GM12891 (cell line): ENCODE measurements around the gene CENPE.

Experiments
- DNase-seq: peaks from one replicate; pipeline ENCODE4 v3.0.0; 2011; ENCODE audit warnings: low spot score; ENCODE audit not compliant: insufficient read length
- FAIRE-seq: peaks from 2 replicates; lab custom pipeline; 2011; peaks lifted over from hg19 to GRCh38; lab: Jason Lieb, UNC
- PAX5 ChIP-seq: IDR thresholded peaks from 2 replicates; pipeline ENCODE4 v1.6.1; 2011; ENCODE audit warnings: low read length, moderate library complexity, mild to moderate bottlenecking; ENCODE audit not compliant: insufficient read depth, severe bottlenecking
- POLR2A ChIP-seq: IDR thresholded peaks from 2 replicates; pipeline ENCODE4 v1.6.1; 2011; ENCODE audit warnings: low read depth, low read length, control low read depth
- POLR2AphosphoS5 ChIP-seq: IDR thresholded peaks from 2 replicates; pipeline ENCODE4 v1.6.1; 2011; ENCODE audit warnings: low read depth, low read length, control low read depth
- POU2F2 ChIP-seq: IDR thresholded peaks from 2 replicates; pipeline ENCODE4 v1.6.1; 2011; ENCODE audit warnings: low read depth, mild to moderate bottlenecking, control low read depth, low read length, moderate library complexity
- SPI1 ChIP-seq: IDR thresholded peaks from 2 replicates; pipeline ENCODE4 v1.6.1; 2011; ENCODE audit warnings: low read depth, low read length, control low read depth
- TAF1 ChIP-seq: IDR thresholded peaks from 2 replicates; pipeline ENCODE4 v1.6.1; 2011; ENCODE audit warnings: low read depth, low read length, control low read depth

Gene CENPE

GRCh38 chr4:103099691-103100392 lies 98.3 kb downstream of the CENPE start, which contains the start of gene BDH2:
TSS of gene BDH2 (minus strand) at chr4:103099834. CDS start at chr4:103096254, 3,580 bp downstream.
- TF ChIP-seq POLR2A = 0 out of 2 replicates have a peak, but pooled peaks have one; percentile 39
- TF ChIP-seq TAF1 = peak; percentile 38; the same call in 1 of the 2 replicates
- TF ChIP-seq POU2F2 = peak; percentile 25; the same call in 1 of the 2 replicates
- no peak for TF ChIP-seq SPI1
- DNase-seq (peak; percentile 43), FAIRE-seq (peak; percentile 90)

- no peak for FAIRE-seq
- TF ChIP-seq TAF1 (no peak), POLR2A (no peak), PAX5 (no peak), SPI1 (no peak), POLR2AphosphoS5 (no peak), POU2F2 (no peak)
Observed at GRCh38 chr4:103098756-103099440, 99.2 kb downstream of the CENPE start.

GRCh38 chr4:103098341-103098740 lies 99.8 kb downstream of the CENPE start:
- no peak for DNase-seq
- FAIRE-seq = no peak
- no peak for TF ChIP-seq SPI1
- TF ChIP-seq POLR2AphosphoS5 = no peak
- TF ChIP-seq TAF1 = no peak
- TF ChIP-seq PAX5 = no peak
- no peak for TF ChIP-seq POLR2A

More at GRCh38 chr4:103098756-103099440, 99.2 kb downstream of the CENPE start:
- DNase-seq = no peak

- no peak for TF ChIP-seq SPI1
- TF ChIP-seq TAF1 = no peak
- TF ChIP-seq PAX5 = no peak
- no peak for TF ChIP-seq POLR2AphosphoS5
- FAIRE-seq (no peak), DNase-seq (no peak)
Observed at GRCh38 chr4:103097112-103097511, 101.0 kb downstream of the CENPE start.

GRCh38 chr4:103095080-103095479 lies 103.1 kb downstream of the CENPE start:
- no peak for DNase-seq
- no peak for FAIRE-seq
- TF ChIP-seq PAX5 = no peak
- TF ChIP-seq POLR2A = no peak
- TF ChIP-seq SPI1 = no peak
- TF ChIP-seq POU2F2 = no peak
- TF ChIP-seq POLR2AphosphoS5 = no peak
- TF ChIP-seq TAF1 = no peak

GRCh38 chr4:103092245-103092644 lies 105.9 kb downstream of the CENPE start:
- FAIRE-seq (no peak), DNase-seq (no peak)
- TF ChIP-seq POLR2A (no peak), POLR2AphosphoS5 (no peak), TAF1 (no peak), SPI1 (no peak), PAX5 (no peak), POU2F2 (no peak)

- no peak for DNase-seq
- peak; percentile 94 for FAIRE-seq
- TF ChIP-seq SPI1 = no peak
- peak; percentile 70 for TF ChIP-seq POU2F2
Observed at GRCh38 chr4:103091601-103092223, 106.4 kb downstream of the CENPE start.

GRCh38 chr4:103089481-103089880 lies 108.7 kb downstream of the CENPE start:
- DNase-seq (no peak), FAIRE-seq (peak; percentile 26)
- TF ChIP-seq POLR2AphosphoS5 (no peak), POU2F2 (no peak), TAF1 (no peak), POLR2A (no peak), PAX5 (no peak), SPI1 (no peak)

GRCh38 chr4:103086551-103086950 lies 111.6 kb downstream of the CENPE start:
- no peak for FAIRE-seq
- no peak for TF ChIP-seq POLR2A
- TF ChIP-seq POU2F2 = no peak
- TF ChIP-seq POLR2AphosphoS5 = no peak
- TF ChIP-seq SPI1 = no peak
- TF ChIP-seq PAX5 = no peak
- no peak for TF ChIP-seq TAF1
- no peak for DNase-seq
